HG03469 (cell line): ENCODE data around the gene GPAM.

Experiments used
- ATAC-seq: cut with Tn5 transposase; IDR thresholded peaks from one replicate; pipeline ENCODE4 v1.9.1; 2021; ENCODE audit warnings: mild to moderate bottlenecking, moderate library complexity, moderate number of reproducible peaks; ENCODE audit not compliant: unreplicated experiment

The GPAM gene

DNA sequence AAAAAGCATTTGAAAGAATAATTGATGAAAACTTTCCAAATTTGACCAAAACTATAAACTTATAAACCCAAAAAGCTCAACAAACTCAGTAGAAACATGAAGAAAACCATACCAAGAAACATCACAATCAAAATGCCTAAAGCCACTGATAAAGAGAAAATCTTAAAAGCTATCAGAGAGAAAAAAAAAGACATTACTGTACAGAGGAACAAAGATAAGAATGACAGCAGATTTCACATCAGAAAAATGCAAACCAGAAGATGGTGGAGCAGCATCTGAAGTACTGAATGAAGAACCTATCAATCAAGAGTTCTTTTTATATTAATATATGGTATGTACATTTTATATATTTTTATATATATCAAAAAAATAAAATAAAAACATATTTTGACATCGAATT is 2.4 kb upstream of the GPAM start:
- no peak for ATAC-seq

DNA sequence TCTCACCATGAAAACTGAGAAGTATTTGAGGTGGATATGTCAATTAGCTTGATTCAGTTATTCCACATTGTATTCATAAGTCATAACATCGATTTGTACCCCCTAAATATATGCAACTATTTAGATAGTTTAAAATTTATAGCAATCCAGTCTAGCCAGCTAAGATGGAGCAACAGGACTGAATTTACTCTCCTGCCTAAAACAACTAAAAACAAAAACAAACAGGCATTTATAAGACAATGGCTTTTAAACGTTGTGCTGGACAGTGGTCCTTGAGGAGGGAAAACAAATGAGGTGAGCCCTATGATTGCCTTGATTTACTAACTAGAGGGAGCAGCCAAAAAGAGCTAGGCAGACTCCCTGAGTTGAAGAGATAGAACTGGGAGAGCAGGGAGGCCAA is 814 bp upstream of the GPAM start:
- no peak for ATAC-seq

DNA sequence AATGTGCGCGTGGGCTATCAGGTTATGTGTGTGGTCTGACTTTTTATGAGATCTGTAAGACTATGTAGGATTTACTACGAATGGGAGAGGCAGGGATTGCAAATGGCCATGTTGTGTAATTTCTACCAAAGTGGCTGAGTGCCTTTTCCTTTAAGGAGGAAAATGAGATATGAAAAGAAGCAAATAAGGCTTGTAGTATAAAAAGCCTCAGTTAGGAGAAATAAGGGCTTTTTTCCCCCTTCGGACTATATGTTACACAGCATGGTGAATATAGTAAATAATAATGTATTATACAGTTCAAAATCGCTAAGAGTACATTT is 447 bp upstream of the GPAM start:
- ATAC-seq, result no peak

DNA sequence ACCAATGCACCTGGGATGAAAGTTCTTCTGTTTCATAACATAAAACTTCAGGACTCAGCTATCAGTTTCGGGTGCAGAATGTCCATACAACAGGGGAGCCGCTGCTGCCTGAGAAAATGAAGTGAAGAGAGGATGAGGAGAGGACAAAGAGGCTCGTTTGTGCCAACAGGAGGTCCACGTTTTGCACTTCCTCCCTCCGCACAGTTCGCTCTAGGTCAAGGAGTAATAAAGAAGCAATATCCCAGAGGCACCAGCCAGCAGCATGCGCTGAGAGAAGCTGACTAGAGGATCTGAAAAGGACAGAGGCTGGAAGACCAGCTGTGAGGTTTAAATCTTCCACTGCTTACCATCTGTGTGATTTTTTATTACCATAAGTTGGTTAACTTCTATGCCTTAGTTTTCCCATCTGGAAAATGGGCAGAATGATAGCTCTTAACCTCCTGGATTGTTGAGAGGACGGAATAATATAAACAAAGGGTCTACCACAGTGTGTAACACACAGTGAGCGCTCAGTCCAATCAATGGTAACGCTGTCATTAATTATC is 709 bp downstream of the GPAM start:
- ATAC-seq, result no peak

DNA sequence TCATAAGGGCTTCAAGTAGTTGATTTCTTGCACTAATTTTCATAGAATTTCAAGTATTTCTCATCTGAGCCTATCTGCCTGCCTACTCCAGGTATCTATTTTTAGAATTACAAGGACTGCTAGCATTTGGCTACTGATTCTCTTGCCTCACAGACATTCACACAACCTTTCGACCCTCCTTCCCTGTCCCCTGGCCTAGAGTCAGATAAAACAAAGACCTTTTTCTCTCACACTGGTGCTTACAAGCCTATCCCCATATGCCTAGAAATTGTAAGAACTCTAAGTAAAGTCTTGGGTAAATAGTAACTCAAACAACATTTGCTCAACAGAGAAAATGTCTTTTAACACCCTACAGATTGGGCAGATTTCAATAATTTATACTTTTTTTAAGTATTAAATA is 6.3 kb downstream of the GPAM start:
- ATAC-seq, result no peak

DNA sequence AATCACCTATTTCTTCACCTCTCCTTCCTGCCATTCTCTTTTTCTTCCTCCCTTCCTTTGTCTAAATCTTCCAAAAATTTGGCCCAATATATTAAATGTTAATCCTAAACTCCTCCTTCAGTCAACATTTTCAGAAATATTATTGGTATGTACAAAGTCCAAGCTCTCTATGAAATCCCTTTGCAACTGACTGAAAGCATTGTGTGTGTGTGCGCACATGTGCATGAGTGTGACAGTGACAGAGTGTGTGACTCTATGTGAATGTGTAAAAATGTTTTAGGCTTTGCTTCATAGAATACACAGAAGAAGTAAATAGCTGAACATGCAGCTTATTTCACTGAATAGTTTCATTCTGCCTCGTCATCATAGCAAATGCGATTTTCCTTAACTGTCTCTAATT is 7.0 kb downstream of the GPAM start:
- ATAC-seq, result no peak

DNA sequence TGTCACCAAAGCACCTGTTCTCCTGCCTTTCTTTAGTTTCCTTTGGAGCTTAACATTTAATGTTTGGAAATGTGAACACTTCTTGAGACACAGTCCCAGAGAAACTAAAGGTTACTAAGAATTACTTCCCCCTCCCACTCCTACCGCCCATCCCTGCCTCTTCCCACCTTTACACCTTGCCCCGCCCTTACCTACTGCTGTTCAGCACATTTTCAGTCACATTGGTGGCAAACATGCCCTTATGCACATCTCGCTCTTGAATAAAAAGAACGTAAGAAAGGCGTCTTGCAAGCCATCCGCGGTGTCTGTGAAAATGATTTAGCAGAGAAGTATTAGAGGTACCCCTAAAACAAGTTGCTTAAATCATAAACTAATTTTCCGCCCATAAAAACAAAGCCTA is 8.2 kb downstream of the GPAM start:
- ATAC-seq, result no peak

DNA sequence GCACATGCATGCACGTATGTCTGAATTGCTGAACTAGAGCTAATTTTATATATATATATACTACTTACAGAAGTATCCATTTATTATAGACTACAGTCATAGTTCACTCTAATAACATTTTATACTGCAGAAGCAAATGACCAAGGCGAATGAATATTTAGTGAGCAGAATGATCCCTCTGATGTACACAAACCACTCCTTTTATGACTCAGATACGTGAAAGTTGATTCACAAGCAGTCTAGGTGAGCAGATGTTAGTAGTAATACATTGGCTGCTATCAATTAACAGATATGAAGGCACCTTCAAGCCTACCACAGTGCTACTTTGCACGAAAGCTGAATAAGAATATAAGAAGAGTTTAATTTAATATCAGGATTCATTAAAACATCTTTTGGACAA is 10.4 kb downstream of the GPAM start:
- no peak for ATAC-seq

DNA sequence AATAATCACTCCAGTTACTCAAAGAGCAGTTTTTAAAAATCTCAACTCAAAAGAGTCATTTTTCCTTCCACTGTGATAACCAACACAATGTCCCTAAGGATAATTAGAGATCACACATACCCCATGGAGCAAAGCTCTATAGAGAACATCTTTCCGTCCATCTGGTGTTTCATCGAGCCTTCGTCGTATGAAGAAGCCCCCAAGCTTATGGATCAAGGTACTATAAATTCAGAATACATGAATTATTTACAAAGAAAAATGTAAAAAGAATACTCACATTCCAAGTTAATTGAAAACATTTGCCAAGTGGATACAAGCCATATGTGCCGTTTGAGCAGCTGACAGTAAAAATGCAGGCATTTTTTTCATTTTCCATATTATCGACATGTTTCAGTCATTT is 14.8 kb downstream of the GPAM start:
- no peak for ATAC-seq

DNA sequence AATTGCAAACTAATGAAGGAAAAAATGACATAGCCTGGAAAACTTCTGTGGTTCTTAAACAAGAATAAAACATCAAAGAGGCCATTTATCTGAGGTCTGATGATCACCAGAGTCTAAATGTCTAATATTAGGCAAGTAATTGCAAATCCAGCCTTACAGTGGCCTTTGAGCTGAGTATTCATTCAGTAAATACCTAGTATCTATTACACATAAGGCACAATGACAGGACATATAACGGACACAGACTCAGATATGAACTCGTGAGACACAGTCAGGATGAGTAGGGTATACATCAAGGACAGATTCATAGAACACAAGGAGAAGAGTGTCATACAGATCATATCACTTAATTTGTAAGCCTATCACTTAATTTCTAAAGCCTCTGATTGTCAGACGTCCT is 16.8 kb downstream of the GPAM start:
- no peak for ATAC-seq

DNA sequence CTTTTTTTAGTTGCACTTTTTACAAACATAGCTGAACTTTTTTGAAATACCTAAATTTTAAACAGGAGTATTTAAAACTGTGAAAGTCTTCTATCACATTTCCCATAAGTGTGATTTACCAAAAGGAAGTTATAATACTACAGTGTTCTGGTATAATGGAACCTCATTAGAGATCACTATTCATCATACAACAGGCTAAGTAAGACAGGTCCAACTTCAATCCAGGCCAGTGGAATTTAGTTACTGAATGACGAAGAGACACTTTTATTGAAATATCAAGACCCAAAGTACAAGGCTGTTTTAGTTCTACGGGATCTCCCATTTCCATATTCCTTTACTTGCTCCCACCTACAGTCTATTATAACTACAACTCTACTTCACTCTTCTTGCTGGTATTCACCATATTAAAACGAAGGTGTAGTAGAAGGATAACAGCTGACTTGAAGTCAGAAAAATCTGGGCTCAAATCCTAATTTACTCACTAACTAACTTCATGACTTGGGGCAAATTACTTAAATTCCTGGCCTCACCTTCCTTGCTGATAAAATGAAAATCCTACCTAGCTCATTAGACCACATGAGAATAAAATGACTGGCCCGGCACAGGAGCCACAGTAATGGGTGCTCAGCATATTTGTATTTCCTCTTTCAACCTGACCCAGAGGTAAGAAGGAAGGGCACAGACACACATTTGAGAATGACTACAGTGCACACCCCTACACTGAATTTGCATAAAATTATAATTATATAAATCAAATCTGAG is 21.6 kb downstream of the GPAM start:
- no peak for ATAC-seq

DNA sequence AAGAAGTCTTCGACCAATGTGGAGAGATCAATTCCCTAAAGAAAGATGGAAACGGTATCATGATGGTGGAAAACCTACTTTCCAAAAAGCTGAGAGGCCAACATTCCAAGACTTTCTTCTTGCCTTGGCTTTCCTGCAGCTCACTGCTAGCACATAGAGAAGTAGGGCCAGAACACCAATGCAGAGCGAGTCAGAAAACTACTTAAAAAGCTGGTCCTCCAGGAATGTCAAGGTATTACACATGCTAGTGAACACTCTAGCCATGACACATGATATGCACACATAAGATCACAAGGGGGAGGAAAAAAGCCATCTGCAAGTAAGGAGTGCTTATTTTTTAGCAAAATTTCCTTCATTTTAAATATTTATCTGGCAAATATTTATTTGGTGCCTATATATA is 22.7 kb downstream of the GPAM start:
- no peak for ATAC-seq

DNA sequence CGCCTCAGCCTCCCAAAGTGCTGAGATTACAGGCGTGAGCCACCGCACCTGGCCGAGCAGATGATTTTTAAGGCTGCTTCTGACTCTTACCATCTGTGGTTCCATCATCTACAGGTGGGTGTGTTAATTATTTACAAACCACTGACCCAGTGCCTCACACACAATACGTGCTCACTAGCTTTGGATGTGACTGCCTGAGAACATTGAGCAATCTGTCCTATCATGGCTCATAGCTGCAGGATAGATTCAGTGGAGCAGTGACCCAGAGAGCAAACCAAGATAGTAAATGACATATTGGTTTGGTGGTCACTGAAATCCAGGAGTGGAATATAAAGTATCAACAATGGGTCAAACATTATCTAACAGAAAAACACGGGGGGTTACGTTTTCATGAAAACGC is 24.1 kb downstream of the GPAM start:
- ATAC-seq, result no peak

DNA sequence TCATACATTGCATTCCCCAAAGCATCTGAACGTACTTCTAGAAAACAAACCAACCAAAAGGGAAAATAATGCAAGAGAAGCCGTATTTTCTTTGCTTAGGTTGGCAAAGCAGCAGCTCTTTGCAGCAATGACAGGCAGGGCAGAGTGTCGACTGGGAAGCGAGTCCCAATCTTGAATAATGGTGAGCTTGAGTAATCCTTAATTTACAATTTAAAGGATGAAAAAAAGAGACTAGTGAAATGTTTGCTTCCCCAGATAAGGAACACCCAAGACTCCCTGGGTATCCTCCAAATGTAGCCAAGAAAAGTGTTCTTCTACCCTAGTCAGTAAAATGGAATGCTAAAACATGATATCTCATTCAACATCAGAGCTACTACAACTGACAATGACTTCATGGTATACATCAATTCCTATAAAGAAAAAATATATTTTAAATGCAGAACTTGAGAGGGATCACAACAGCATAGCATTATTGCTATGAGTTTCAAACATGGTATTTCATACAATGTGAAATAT is 32.0 kb downstream of the GPAM start:
- ATAC-seq, result no peak

DNA sequence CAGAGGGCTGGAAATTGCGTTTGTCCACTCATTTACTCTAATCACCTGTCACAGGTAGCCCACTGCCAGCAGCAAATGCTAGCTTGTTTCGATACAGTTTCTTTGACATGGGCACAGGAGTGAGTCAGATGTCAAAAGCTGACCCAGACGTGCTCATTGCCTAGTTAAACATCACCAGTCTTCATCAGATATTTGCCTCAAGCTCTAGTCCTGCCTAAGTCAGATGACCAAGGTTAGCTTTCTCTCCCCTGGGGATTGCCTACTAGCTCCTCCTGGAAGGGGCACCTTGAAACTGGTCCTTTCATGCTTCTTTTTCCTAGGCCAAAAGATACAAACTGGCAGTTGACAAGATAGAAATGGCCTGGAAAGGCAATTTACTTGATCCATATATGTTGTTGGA is 35.2 kb downstream of the GPAM start:
- ATAC-seq, result no peak

DNA sequence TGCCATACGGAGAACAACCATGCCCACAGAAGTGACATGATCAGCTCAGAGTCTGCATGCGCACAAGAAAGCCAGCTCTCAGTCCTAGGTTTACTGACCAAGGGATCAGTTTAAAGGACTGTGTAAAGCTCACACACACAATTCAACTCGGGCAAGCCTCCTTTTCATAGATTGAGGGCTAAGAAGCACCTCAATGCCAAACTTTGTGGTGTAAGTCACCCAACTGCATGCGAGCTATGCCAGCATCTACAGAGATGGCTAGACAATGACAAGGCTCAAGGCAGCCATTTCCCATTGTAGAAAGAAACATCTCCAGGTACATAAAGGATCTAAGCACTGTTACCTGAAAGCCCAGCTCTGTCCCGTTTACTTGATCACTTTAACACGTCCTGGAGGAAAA is 36.8 kb downstream of the GPAM start:
- ATAC-seq, result no peak

DNA sequence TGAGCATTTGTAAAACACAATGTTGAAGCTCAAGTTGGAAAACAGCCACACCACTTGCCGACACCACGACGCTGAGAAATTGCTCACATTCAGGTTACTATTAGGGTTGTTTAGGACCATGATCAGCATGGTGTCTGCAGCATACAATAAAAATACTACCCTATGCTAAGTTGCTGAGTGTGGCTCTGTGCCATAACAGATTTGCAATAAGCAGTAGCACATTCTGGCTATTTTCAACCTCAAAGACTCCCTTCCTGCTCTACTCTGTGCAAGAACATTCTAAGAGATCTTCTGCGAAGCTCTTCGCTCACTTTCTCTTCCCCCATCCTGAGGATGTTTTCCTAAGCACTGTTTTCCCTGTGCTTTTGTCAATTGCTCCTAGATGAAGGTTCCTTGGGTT is 38.3 kb downstream of the GPAM start:
- ATAC-seq, result no peak

DNA sequence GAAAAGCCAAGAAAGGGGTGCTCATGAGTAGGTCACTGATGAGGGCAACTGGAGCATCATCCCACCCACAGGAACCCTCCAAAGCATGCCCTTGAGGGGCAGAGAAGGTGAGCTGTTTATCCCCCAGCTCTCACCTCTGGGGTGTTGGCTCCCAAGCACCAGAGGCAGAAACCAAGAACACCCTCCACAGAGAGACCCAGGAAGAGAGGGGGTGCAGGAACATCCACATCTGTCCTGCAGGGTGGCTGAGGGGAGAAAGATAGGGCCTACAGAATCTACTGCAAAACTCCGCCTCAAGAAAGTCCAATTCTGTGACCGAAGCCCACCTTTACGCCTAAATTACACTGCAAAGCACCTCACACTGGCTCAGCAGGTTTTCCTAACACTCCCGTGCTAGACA is 40.1 kb downstream of the GPAM start:
- no peak for ATAC-seq

DNA sequence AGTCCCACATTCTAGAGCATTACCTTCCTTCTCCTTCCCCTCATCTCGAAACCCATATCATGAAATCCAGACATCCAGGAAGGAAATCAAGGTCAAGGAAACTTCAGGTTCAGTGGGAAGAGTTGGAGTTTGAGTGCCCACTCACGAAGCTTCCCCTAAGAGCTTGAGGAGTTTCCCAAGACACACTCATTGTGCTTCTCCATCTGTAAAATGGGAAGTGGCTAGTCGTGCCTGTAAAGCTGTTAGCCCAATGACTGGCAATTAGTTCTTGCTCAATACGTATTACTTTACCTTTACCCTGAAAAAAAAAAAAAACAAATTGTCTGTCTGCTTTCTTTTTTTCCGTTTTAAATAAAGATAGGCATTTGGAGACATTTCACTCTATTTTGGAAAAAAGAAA is 42.3 kb downstream of the GPAM start:
- ATAC-seq, result no peak

DNA sequence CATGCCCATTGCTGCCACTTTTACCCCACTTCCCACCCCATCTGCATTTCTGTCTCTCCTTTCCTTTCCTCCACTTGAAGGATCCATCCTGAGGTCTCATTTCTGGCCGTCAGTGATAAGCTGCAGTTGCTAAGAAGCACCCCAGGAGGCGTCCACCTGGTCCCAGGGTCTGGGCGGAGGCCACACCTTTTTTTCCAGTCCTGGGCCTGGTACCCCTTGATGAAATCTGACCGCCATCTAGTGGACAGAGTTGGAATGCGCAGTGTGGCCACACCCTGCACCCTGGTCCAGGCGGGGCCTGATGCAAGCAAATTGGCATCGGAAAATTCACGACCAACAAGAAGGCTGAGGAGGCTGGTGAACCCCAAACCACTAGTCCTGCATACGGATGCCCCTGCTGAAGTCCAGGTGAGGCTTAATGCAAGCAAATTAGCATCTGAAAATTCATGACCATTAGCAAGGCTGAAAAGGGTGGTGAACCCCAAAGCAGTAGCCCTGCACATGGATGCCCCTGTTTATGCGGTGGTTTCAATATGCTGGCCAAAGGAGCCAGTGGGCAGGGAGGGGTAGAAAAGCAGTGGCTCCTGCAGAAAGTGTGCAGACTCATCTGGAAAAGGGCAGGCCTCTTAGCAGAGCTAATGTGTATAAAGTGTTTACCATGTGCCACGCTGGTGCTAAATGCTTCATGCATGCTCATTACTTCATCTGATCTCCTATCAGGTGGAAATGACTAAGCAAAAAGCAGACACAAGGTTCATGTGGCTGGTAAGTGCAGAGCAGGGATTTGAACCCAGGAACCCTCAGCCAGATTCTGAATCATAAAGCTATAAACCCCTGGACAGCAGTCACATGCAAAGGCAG is 43.2 kb downstream of the GPAM start:
- peak; percentile 97 for ATAC-seq

DNA sequence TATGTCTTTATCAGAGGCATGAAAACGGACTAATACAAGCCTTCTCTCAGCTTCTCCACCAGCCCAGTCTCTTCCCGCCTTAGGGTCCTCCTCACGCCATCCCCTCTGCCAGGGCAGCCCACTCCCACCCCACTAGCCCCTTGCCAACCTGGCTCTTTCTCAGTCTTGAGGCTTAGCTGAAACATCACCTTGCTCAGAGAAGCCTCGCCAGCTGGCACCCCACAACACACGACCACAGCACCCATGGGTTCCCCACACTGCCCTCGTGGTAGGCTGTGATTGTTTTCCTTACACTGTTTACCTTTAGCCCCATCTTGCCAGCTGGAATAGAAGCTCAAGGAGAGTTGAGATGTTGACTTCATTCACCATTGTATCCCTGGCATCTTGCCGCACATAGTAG is 44.4 kb downstream of the GPAM start:
- no peak for ATAC-seq
